K562 (cell line): ENCODE results near the gene WFDC9. TPM values are rescaled to one million over a fixed set of nuclear protein-coding genes. Genes with fewer than 3 reads are reported as not detected.

Source experiments
- ATAC-seq: fragments of 200-7000 bp; cut with Tn5 transposase; 3 replicates; pipeline ENCODE4 v1.9.1; 2020; ENCODE audit warnings: moderate library complexity
- BruUV-seq: library from RNA; stranded (reverse); fragments of 400-500 nt; replicated peaks from 2 replicates; lab custom pipeline; 2021; lab: Mats Ljungman, UMichigan
- CTCF ChIA-PET: fragments of 300-600 bp; formaldehyde crosslinking; extraction: SDS; loops from one replicate; lab custom pipeline; 2021; ENCODE audit warnings: low intra/inter-chr PET ratio; lab: Yijun Ruan, JAX
- POLR2A ChIA-PET: fragments of 300-600, 350-650 bp; sonication (Branson Sonifier 250); formaldehyde crosslinking; extraction: SDS; loops from one replicate; lab custom pipeline; 2021; ENCODE audit warnings: antibody characterized with exemption, inconsistent platforms; lab: Yijun Ruan, JAX
- DNase-seq, 4 experiments: peaks; one replicate each; pipeline versions ENCODE4 v3.0.0 to v3.0.0-alpha.2; 2011 to 2018; ENCODE audit warnings: low spot score in 3 of 4, mixed read lengths in 3 of 4; ENCODE audit errors: extremely low read depth in 1 of 4
- FAIRE-seq: peaks from 2 replicates; lab custom pipeline; 2011; peaks lifted over from hg19 to GRCh38; lab: Jason Lieb, UNC
- H2AFZ ChIP-seq: 2 replicates; pipeline ENCODE4 v1.6.0; 2011; ENCODE audit warnings: low read depth, low read length, control low read depth, inconsistent platforms
- H3K27ac ChIP-seq: fragments of 200-600 bp; 3 replicates; pipeline ENCODE4 v1.8.0; 2011; ENCODE audit warnings: low read depth, mild to moderate bottlenecking, control low read depth, inconsistent platforms, low read length, moderate library complexity, mixed read lengths; ENCODE audit errors: extremely low read depth
- H3K27me3 ChIP-seq, 2 experiments: fragments of 300-600 bp in 1 of 2; 2 replicates in 1 of 2; 3 replicates in 1 of 2; pipeline versions ENCODE4 v1.6.0 to v1.8.0; 2011; ENCODE audit warnings: inconsistent platforms in 2 of 2, low read length in 2 of 2, mild to moderate bottlenecking in 1 of 2, mixed read lengths in 1 of 2, moderate library complexity in 1 of 2; ENCODE audit not compliant: control insufficient read depth in 2 of 2, insufficient read depth in 2 of 2
- H3K36me3 ChIP-seq: fragments of 300-600 bp; 3 replicates; pipeline ENCODE4 v1.8.0; 2011; ENCODE audit warnings: mild to moderate bottlenecking, low read length, inconsistent platforms; ENCODE audit not compliant: control insufficient read depth, insufficient read depth
- H3K4me1 ChIP-seq, 2 experiments: fragments of 200-600 bp in 1 of 2; replicated peaks in 1 of 2; 2 replicates in 1 of 2; 3 replicates in 1 of 2; pipeline versions ENCODE4 v1.5.1 to v1.8.0; 2011; ENCODE audit warnings: inconsistent platforms in 2 of 2, low read length in 2 of 2, mild to moderate bottlenecking in 1 of 2, mixed read lengths in 1 of 2, moderate library complexity in 1 of 2; ENCODE audit not compliant: control insufficient read depth in 2 of 2, insufficient read depth in 2 of 2
- H3K4me2 ChIP-seq: 2 replicates; pipeline ENCODE4 v1.6.1; 2011; ENCODE audit warnings: low read length, control low read depth, inconsistent platforms, mixed read lengths; ENCODE audit not compliant: insufficient read depth
- H3K4me3 ChIP-seq: fragments of 200-600 bp; sonication (generic), shearing (Covaris generic); 2 replicates; pipeline ENCODE4 v1.5.1; 2016; ENCODE audit warnings: control low read depth, inconsistent platforms
- H3K79me2 ChIP-seq: fragments of 200-600 bp; 3 replicates; pipeline ENCODE4 v1.8.0; 2011; ENCODE audit warnings: low read length, inconsistent platforms; ENCODE audit not compliant: control insufficient read depth, insufficient read depth
- H3K9ac ChIP-seq, 2 experiments: 2 replicates each; pipeline versions ENCODE4 v1.6.0 to v1.6.1; 2011; ENCODE audit warnings: low read depth in 2 of 2, low read length in 2 of 2, control low read depth in 1 of 2, inconsistent platforms in 1 of 2, mild to moderate bottlenecking in 1 of 2, mixed read lengths in 1 of 2; ENCODE audit not compliant: insufficient read depth in 1 of 2
- H3K9me1 ChIP-seq: one replicate; pipeline ENCODE4 v1.6.0; 2011; ENCODE audit warnings: inconsistent platforms, mild to moderate bottlenecking, low read length, moderate library complexity; ENCODE audit not compliant: control insufficient read depth, insufficient read depth
- H3K9me3 ChIP-seq: replicated peaks from 2 replicates; pipeline ENCODE4 v1.5.1; 2011; ENCODE audit warnings: low read depth, low read length, inconsistent platforms; ENCODE audit not compliant: control insufficient read depth, insufficient read depth
- H4K20me1 ChIP-seq: replicated peaks from 2 replicates; pipeline ENCODE4 v1.6.1; 2011; ENCODE audit warnings: low read length, inconsistent platforms, mixed read lengths; ENCODE audit not compliant: control insufficient read depth, insufficient read depth
- CBX1 ChIP-seq: sonication (generic); IDR thresholded peaks from 2 replicates; pipeline ENCODE4 v1.6.1; 2016; ENCODE audit warnings: antibody characterized with exemption, low read depth, mild to moderate bottlenecking
- CREM ChIP-seq: IDR thresholded peaks from 2 replicates; pipeline ENCODE4 v1.6.1; 2014; ENCODE audit warnings: antibody characterized with exemption, low read depth
- CSDE1 ChIP-seq, 2 experiments: fragments of 450-650 bp; IDR thresholded peaks; 2 replicates each; pipeline ENCODE4 v1.6.1; 2016; ENCODE audit warnings: mild to moderate bottlenecking in 1 of 2
- HNRNPLL ChIP-seq: fragments of 200-400 bp; formaldehyde crosslinking; IDR thresholded peaks from 2 replicates; pipeline ENCODE4 v1.6.1; 2017; ENCODE audit warnings: low read length, low read depth, mild to moderate bottlenecking; ENCODE audit not compliant: poor library complexity, severe bottlenecking
- KDM5B ChIP-seq: fragments of 200-600 bp; sonication (generic); IDR thresholded peaks from 2 replicates; pipeline ENCODE4 v1.6.1; 2012; ENCODE audit warnings: low read depth, mild to moderate bottlenecking, moderate library complexity, low read length, control low read depth, inconsistent platforms; ENCODE audit not compliant: insufficient replicate concordance
- NCOA1 ChIP-seq: fragments of 450-650 bp; IDR thresholded peaks from 2 replicates; pipeline ENCODE4 v1.6.1; 2016; ENCODE audit warnings: low read depth
- PHTF2 ChIP-seq: fragments of 250-450 bp; sonication (Bioruptor Pico); IDR thresholded peaks from 2 replicates; pipeline ENCODE4 v1.5.0; 2021; ENCODE audit warnings: mild to moderate bottlenecking
- RBM25 ChIP-seq: fragments of 200-400 bp; formaldehyde crosslinking; IDR thresholded peaks from 2 replicates; pipeline ENCODE4 v1.6.1; 2018; ENCODE audit warnings: low read length, low read depth, moderate library complexity; ENCODE audit not compliant: severe bottlenecking
- SIN3A ChIP-seq, 2 experiments: fragments of 150-350 bp in 1 of 2; IDR thresholded peaks; 2 replicates each; pipeline ENCODE4 v1.6.1; 2011 to 2016; ENCODE audit warnings: borderline replicate concordance in 2 of 2, low read depth in 2 of 2, low read length in 2 of 2, mild to moderate bottlenecking in 2 of 2, moderate library complexity in 2 of 2; ENCODE audit not compliant: control insufficient read depth in 1 of 2
- SNIP1 ChIP-seq: fragments of 450-650 bp; IDR thresholded peaks from 2 replicates; pipeline ENCODE4 v1.7.1; 2017; ENCODE audit warnings: low read depth, mild to moderate bottlenecking
- TCF7L2 ChIP-seq: fragments of 150-350 bp; IDR thresholded peaks from 2 replicates; pipeline ENCODE4 v1.6.1; 2016; ENCODE audit warnings: low read depth, mild to moderate bottlenecking, low read length, moderate library complexity
- ZNF217 ChIP-seq: sonication (generic); formaldehyde crosslinking; IDR thresholded peaks from 2 replicates; pipeline ENCODE4 v1.8.0; 2022; ENCODE audit warnings: mild to moderate bottlenecking, missing genetic modification reagents
- in situ Hi-C: fragments of 300-500 bp; cut with MboI; formaldehyde crosslinking; loops from 4 replicates; pipeline ENCODE4 v1.15.0; 2018; ENCODE audit warnings: inconsistent platforms, mixed read lengths
- intact Hi-C: fragments of 100-400 bp; cut with micrococcal nuclease; formaldehyde crosslinking; loops from 2 replicates; pipeline ENCODE4 v1.14.2; 2022
- polyA plus RNA-seq, 8 experiments: library from polyadenylated mRNA; depleted of rRNA in 4 of 8; stranded (reverse) in 5 of 8; unstranded in 3 of 8; fragments of >200 nt; fragmentation: Nextera tagmentation in 2 of 8; fragmentation: Illumina TruSeq in 1 of 8; extraction: Ambion mirVana in 2 of 8; extraction: Trizol in 1 of 8; gene quantifications; 2 replicates each; pipeline versions ENCODE4 v1.2.1 to v1.2.3, GENCODE V29; 2011 to 2014; ENCODE audit warnings: inconsistent platforms in 1 of 8, missing spikeins in 1 of 8
- total RNA-seq, 7 experiments: library from RNA; depleted of rRNA in 6 of 7; stranded (reverse); fragments of >200 nt in 6 of 7; fragmentation: Illumina TruSeq in 2 of 7; extraction: Trizol in 2 of 7; gene quantifications; 2 replicates each; pipeline versions ENCODE4 v1.2.1 to v1.2.3, GENCODE V29; 2011 to 2021; ENCODE audit warnings: low replicate concordance in 1 of 7
- TF ChIP-seq, protein P1 (sequence below): fragments of 250-450 bp; sonication (Bioruptor Pico); IDR thresholded peaks from 2 replicates; pipeline ENCODE4 v1.8.0; 2021; ENCODE audit warnings: borderline replicate concordance, mild to moderate bottlenecking, moderate library complexity; ENCODE audit not compliant: poor library complexity, severe bottlenecking

The WFDC9 gene
- total and polyA plus RNA-seq, 9 of the 15 experiments (the other 6 are each of a cell fraction or from before 2014, with no cell fraction given) = not detected

DNA sequence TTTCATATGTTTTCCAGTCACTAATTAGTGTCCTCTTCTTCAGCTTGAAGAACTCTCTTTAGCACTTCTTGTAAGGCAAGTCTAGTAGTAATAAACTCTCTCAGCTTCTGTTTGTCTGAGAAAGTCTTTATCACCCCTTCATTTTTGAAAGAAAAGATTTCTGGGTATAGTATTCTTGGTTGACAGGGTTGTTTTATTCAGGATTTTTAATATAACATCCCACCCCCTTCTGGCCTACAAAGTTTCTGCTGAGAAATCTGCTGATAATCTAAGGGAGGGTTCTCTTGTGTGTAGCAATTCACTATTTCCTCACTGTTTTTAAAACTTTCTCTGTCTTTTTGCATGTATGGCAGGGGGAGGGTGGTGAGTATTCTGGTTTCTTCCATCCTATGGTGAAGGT, 48.6 kb upstream of the WFDC9 start:
- Histone ChIP-seq H3K9me3 (no peaks in the 10 kb centered on the region), H3K27ac (no peak overlapping the region), H3K36me3 (no peaks in the 10 kb centered on the region), H4K20me1 (no peaks in the 10 kb centered on the region), H3K9ac (no peak overlapping the region), H3K9me1 (no peaks in the 10 kb centered on the region), H3K27me3 (no peaks in the 10 kb centered on the region), H2AFZ (no peak overlapping the region), H3K4me3 (no peak overlapping the region), H3K4me2 (no peak overlapping the region), H3K79me2 (no peaks in the 10 kb centered on the region), H3K4me1 (no peaks in the 10 kb centered on the region)
- no peak for ATAC-seq
- FAIRE-seq = no peak
- no peak for DNase-seq
- in situ Hi-C loops = no loop called here
- intact Hi-C loops = no loop called here
- ChIA-PET CTCF (no interaction called here), POLR2A (no interaction called here)
- BruUV-seq = no TSS peak
- no peak for TF ChIP-seq SNIP1

DNA sequence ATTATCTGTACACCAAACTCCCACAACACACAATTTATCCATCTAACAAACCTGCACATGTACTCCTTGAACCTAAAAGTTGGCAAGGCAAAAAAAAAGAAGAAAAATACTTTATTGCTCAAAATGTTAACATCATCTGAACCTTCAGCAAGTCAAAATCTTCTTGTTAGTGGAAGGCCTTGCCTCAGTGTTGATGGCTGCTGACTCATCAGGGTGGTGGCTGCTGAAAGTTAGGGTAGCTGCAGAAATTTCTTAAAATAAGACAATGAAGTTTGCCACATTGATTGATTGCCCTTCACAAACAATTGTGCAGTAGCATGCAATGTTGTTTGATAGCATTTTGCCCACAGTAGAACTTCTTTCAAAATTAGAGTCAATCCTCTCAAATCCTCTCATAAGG, 41.7 kb upstream of the WFDC9 start:
- no peaks in the 10 kb centered on the region for H4K20me1 ChIP-seq
- no peak overlapping the region for H3K4me3 ChIP-seq
- H3K9me3 ChIP-seq = no peaks in the 10 kb centered on the region
- FAIRE-seq = no peak
- in situ Hi-C loops = no loop called here
- POLR2A ChIA-PET = no interaction called here
- TF ChIP-seq CSDE1 (IDR thresholded peaks at IDR 0.05) = no peak
- TF ChIP-seq SIN3A (IDR thresholded peaks at IDR 0.05; ENCODE audit: borderline replicate concordance in 2 of 2, control insufficient read depth in 1 of 2, low read depth in 2 of 2, low read length in 2 of 2) = no peak
- TF ChIP-seq PHTF2 = no peak
- TF ChIP-seq CREM = no peak
- TF ChIP-seq ZNF217 (CRISPR knock-in tag) = no peak
- no peak for TF ChIP-seq KDM5B
- TF ChIP-seq HNRNPLL = no peak
- TF ChIP-seq CBX1 = no peak
- TF ChIP-seq TCF7L2 = no peak
- TF ChIP-seq RBM25 = no peak
- TF ChIP-seq NCOA1 = no peak
- TF ChIP-seq, protein P1, sequence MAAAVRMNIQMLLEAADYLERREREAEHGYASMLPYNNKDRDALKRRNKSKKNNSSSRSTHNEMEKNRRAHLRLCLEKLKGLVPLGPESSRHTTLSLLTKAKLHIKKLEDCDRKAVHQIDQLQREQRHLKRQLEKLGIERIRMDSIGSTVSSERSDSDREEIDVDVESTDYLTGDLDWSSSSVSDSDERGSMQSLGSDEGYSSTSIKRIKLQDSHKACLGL (CRISPR knock-in tag) = no peak
- DNase-seq = no peak
- H3K9me1 ChIP-seq = no peaks in the 10 kb centered on the region
- BruUV-seq = no TSS peak
- no peaks in the 10 kb centered on the region for H3K4me1 ChIP-seq
- intact Hi-C loops = no loop called here
- ATAC-seq = no peak
- H3K36me3 ChIP-seq = no peaks in the 10 kb centered on the region
- no peak overlapping the region for H3K4me2 ChIP-seq
- H3K79me2 ChIP-seq = no peaks in the 10 kb centered on the region
- CTCF ChIA-PET = interaction anchor here (0.7 kb wide), 1 partner anchor 93 kb away, joined by 3 read pairs; no protein-coding TSS in a partner anchor
- H3K27me3 ChIP-seq = no peaks in the 10 kb centered on the region
- no peak overlapping the region for H3K27ac ChIP-seq
- no peak overlapping the region for H2AFZ ChIP-seq
- H3K9ac ChIP-seq = no peak overlapping the region
